GM21576 (cell line): ENCODE measurements around the gene SMG6.
"Not testable (repeated sequence)": the region's sequence is repeated elsewhere in the genome, so short reads cannot be mapped to it uniquely, and the experiment has no call there.

Experiments
- ATAC-seq: cut with Tn5 transposase; IDR thresholded peaks from one replicate; pipeline ENCODE4 v1.9.1; 2021; ENCODE audit warnings: mild to moderate bottlenecking, moderate library complexity; ENCODE audit not compliant: unreplicated experiment

Gene SMG6

DNA sequence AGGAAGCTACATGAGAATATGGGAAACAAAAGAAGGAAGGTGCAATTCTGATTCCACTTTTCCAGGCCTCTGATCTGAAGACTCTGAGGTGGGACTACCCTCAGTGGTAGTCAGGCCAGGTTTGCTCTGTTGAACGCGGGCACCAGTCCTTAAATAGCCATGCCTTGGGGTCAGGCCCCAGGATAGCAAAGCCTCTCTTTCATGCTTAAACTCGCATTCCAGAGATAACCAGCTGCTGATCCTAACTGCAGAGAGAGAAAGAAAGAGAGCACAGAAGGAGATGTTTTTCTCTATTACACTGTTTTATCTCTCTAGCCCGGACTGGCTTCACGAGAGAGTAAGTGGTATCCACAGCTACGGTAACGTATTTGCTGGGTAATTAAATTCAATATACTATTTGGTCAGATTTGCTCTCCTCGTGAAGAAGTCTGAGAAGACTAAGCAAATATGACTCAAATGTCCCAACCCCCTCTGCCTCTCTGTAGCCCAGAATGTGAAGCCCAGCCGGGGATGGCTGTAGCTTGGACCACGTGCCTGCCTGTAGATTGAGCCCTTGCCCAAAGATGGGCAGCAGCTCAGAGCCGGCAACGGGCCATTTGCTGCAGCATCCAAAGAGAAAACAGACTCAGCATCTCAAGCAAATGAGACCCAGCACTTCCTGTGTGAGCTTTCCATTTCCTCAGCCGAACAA lies 122.2 kb downstream of the SMG6 start:
- ATAC-seq, result no peak

DNA sequence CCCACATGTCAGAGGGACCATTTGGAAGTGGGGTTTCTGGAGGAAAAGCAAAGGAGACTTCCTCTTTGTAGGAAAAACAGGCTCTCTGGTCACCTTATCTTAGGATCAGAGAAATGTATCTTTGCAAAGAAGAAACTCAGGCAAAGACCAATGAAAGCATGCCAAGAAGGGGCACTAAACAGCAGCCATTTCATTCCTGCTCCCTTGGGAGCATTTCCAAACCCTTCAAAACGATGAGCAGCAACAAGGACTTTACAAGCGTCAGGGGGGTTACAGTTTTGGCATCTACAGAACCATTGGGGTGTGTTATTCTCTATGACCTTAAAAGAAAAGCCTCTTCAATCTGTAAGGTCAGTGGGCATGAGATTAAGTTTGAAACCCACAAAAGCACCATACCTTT lies 122.8 kb downstream of the SMG6 start:
- no peak for ATAC-seq

DNA sequence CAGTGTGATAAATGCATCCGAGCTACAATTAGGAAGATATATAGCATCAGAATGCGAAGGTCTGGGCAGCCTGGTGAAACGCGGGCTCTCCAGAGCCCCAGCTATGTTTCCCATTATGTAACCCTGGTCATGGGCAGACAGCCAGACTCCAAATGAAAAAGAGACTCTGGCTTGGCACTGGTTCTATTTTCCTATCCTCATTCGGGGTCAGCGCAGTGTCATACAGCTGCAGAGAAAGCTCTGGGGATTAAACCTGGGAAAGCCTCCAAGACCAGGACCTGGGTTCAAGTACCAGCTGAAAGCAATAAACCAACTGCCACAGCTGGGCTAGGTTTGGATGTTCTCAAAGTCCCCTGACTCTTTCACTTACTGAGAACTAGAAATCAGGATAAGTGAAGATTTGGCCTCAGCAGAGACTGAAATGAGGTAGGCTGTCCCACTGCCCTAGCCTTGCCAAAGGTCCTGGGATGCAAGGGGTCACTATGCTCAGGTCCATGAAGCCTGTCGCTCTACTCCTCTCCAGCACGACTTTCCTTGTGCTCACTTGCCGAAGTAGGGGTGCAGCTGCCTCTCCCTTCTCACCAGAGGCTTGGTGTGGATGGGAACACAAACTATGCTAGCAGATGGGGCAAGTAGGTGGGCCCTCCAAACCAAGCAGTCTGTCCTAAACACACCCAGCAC lies 123.8 kb downstream of the SMG6 start:
- no peak for ATAC-seq

DNA sequence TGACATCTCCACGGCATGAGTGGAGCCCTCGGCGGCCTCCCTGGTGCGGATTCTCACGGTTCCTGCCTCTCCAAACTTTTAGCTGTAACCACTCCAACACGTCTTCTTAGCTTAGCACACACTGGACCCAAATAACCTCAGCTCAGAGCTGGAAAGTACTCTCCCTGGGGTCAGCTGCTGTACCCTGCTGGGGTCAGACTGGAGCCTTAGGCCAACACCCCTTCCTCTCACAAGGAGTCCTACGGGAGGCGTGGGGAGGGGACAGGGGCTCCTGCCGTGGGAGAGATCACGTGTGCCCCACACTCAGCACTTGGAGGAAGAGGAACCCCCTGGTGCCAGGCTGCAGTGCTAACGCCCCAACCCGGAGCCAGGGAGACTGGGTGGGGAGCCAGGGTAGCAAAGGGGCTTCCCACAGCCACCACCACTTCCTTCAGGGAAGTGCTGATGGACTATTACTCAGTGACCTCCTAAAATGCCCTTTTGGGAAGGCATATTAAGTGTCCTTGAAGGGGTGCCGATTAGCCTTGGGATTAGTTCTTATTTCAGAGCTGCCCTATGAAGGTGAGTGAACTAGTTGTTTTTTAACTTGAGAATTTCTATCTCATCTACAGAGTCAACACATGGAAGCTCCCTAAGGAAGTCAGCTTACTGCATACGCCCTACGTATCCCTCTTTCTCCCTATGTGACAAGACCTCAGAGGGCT lies 124.6 kb downstream of the SMG6 start:
- no peak for ATAC-seq

DNA sequence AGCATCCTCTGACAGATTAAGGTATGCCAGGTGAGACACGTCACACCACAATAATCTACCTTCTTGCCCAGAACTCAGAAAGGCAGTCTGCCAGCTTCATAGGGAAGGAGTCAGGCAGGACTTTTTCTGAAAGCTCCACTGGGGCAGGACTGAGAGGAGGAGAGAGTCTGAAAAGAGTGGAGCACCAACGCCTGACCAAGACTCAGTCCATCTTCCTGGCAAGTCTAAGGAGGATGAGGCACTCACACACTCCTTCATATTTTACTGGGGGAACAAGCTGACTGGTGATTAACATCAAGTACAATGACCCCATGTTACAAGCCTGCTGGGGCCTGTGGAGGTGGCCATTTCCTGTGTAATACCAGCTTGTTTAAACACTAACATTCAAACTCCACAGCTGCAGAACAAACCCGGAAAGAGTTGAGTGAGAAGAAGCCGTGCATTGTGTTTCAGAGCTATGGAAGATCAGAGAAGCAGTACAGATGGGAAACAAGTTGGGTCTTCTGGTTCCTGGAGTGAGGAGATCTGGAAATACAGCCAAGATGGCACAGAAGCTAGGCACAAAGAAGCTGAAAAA lies 126.3 kb downstream of the SMG6 start:
- ATAC-seq, result no peak

DNA sequence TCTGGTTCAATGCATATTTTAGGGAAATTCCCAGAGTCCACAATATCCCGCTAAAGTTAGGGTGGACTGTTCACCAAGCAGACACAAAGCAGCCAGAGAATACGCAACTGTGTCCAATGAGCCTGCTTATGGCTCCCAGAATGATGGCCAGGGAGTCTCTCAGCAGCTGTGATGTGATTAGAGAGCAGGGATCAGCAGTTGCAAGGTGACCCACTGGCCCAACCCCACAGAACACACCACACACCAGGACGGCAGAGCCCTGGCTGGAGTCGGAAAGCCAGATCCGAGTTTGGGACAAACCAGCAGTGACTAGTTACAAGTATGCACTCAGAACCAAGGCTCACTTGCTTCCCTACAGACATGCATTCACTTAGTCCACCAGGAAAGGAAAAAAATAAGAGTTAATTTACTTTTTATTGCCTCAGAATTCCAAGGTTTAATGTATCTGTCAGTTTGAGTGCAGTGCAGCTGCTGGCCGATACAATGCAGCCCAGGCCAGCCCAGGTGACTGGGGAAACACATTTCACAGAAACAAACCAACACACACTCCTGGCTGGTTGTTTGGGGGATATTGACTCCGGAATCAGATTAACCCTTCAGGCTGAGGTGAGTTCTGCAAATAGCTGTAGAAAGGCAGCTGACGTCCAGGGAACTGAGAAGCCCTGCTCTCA lies 127.0 kb downstream of the SMG6 start:
- no peak for ATAC-seq

DNA sequence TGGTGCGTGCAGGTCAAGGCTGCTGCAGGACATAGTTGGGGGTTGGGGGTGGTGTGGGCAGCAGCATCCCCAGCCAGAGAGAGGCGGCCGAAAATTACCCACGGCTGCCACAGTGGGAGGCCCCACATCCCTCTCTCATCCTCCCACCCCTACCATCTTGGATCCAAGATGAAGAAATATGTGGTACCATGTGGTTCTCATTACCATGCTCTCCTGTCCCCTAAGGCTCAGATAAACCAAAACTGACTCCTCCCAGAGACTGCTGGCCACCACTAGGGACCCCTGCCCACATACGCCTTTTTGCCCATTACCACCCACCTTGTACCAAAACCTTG lies 128.3 kb downstream of the SMG6 start:
- ATAC-seq, result no peak

DNA sequence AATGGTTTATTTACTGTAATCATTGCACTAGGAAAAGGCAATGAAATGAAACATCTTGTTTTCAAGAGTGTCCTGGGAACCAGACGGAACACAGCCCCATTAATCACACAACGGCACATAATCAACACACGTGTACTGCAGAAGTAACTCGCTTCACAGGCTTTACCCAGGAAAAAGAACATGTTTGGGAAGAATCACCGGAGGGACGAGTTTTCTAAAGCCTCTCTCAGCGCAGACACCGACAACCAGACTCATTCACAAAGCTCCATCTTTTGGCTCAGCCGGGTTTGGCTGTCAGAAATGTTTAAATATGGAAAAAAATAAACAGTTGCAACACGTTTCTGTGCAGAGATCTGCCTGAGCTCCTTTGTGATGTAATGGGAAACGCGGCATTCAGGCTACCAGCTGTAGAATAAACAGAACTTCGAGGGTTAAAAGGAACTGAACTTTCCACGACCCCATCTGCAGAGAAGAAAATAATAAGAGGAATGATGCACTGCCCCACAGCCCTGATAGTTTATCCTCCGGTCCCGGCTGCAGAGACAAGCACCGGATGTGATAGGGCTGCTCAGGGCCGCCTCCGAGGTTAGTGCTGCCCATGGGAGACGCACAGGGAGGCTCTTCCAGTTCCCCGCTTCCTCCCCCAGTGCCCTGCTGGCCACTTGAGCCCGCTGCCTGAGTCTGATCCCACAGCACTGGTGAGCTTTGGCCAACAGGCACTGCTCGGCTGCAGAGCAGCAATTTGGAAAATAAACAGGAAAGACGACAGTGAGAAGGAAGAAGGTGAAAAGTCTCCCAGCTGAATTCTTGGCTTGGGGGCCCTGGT lies 128.9 kb downstream of the SMG6 start:
- no peak for ATAC-seq

DNA sequence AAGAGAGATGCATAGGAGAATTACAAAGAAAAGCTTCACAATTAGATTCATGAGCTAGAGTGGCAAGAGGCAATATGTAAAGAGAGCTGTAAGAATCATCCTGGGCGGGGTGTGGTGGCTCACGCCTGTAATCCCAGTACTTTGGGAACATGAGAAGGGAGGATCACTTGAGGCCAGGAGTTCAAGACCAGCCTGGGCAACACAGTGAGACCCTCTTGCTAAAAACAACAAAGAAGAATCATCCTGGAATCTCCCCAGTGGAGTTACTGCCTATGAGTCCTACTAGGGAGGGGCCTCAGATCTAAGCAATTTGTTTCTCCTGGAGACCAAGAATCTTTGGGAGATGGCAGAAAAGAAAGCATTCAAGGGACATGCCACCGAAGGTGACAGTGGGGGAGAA lies 129.6 kb downstream of the SMG6 start:
- no peak for ATAC-seq

DNA sequence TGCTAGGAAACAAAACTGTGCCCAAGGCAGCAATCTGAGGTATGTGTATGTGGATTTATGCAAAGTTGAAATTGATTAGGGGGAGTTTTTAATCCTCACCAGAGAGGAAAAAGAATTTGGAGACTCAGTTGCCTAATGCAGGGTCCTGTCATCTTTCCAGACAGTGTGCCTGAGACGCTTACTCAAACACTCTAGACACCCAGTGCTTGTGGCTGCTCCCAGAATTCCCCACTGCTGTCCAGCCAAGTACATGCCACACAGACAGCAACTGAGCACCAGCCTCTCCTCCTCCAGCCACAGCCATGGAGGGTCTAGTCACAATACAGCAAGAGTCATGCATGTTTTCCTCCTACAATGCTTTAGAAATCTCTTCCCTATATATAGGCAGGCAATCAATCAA lies 130.6 kb downstream of the SMG6 start:
- ATAC-seq, result no peak

DNA sequence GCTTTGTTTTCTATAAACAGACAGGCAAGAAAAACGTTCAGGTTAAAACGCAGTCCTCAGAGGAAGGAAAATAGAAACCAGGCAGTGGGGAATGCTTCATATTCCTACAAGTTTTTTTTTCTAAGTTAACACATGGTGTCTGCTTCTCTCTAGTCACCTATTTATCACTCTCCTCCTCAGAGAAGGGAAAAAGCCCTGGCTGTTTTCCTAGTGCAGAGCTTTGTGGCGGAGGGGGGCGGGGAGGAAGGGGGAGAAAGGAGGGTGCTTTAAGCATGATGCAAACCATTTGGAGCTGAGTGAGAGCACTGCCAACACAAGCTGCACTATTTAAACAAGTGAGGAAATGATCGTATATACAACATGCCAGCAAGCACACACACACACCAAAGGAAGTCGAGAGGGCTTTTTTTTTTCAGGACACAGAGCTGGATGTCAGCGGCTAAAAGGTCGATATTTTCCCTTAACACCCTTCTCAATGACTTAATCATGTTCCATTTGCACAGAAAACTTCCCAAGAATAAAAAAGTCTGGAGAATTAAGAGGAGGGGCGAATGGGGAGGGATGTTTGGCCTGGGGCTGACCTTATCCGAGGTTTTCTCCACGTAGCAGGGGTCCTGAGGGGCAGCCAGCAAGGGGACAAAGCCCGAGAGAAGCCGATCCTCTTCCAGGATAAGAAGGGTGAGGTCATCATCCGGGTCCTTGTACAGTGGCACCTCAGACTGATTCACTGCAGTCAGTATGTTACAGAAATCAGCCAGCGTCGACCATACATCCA lies 131.3 kb downstream of the SMG6 start:
- ATAC-seq, result no peak

DNA sequence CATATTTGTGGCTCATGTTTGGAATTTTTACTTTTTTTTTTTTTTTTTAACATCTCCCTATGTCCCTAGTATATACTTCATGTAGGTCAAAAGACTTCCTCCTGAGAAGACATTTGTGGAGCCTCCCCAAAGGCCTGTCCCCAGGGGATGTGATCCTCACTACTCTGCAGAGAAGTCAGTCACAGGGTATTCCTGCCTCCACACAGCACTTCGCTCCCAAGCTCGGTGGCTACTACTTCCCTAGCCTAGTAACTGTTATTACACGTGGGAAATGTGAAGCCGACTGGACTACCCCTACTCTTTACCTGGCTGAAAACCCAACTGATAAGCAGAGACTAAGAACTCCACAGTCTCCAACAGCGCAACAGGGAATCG lies 131.9 kb downstream of the SMG6 start:
- ATAC-seq, result no peak

DNA sequence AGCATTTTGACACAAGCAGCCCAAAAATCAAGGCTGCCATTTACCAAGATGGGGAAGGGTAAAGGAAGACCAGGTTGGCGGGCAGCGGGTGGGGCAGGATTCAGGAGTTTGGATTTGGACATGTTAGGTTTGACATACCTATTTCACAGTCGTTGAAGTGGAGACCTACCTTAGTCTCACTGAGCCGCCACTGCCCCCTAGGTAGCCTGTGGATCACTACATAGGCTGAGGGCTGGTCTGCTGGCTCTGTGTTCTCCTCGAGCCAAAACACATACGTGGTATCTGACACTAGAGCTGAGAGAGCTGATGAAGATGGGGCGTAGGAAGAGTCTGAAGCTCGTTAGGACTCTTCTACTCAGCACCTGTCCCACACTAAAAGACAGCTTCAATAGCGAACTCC lies 133.6 kb downstream of the SMG6 start:
- no peak for ATAC-seq

DNA sequence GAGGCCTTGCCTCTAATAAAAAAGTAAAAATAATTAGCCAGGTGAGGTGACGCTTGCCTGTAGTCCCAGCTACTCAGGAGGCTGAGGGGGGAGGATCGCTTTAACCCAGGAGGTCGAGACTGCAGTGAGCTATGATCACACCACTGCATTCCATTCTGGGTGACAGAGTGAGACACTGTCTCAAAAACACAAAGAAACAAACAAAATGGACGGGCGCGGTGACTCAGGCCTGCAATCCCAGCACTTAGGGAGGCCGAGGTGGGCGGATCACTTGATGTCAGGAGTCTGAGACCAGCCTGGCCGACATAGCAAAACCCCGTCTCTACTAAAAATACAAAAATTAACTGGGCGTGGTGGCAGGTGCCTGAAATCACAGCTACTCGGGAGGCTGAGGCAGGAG lies 137.9 kb downstream of the SMG6 start:
- not testable (repeated sequence) for ATAC-seq

DNA sequence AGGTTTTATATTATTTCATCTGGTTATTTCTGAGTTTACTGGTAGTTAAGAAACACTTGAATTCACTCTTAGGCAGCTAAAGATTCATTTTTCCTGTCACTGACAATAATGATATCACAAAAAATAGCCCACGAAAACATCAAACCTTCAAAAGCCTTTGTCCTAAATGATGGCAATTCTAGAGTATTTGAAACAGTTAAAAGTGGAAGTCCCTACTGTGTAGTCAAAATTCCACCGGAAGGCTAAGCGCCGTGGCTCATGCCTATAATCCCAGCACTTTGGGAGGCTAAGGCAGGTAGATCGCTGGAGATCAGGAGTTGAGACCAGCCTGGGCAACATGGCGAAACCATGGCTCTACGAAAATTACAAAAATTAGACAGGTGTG lies 145.2 kb downstream of the SMG6 start:
- no peak for ATAC-seq

DNA sequence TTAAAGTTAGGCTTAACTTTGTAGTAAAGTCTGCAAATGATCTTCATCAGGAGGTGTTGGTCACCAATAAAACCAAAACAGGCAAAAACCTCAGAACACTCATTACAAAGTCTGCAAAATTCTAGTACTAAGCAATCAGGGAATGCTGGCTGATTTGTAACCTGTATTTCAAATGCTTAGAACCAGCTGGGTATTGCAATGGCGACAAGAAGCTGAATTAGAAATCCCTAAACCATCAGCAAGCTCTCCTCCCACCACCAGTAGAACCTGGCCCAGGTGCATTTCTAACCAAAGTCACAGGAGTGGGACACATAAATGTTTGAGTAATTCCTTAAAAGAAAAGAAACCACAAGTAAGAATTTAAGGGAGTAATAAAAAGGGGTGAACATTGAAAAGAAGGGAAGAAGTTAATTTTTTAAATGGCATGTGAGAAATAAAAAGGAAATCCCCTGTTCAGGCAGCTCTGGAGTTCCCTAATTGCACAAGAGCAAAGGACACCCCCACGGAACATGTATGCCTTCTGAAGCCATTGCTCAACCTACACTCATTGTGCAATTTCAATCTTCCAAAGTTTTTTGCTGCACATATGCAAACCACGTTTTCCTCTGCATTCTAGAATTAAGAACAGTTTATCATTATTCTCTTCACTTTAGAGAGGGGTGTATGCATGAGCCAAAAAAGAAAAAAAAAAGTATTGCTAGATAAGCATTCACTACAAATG lies 145.8 kb downstream of the SMG6 start:
- no peak for ATAC-seq

DNA sequence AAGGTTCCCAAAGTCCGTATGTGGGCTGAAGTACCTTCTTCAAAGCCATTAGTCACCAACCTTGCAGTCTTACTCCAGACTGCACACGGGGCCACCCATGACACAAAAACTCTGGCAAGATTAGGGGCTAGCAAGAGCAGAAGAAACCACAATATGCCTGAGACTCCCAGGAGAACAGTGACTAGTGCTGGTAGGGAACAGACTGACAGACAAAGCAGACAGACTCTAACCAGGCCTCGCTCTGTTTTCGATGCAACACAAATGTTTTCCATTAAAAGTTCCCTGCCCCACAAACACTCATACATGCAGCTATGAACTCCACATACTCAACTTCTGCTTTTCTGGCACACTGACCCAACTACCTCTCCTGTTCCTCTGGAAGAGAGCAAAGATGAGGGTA lies 146.5 kb downstream of the SMG6 start:
- ATAC-seq, result no peak

DNA sequence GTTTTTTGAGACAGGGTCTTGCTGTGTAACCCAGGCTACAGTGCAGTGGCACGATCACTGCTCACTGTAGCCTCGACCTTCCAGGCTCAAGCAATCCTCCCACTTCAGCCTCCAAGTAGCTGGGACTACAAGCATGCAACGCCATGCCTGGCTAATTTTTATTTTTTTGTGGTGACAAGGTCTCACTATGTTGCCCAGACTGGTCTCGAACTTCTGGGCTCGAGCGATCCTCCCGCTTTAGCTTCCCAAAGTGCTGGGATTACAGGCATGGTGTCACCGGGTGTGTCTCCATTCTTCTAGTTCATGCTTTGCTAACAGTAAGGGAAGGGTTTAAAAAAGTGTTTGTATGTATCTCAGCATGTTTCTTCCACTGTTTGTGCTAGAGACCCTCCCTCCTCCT lies 146.9 kb downstream of the SMG6 start:
- no peak for ATAC-seq

DNA sequence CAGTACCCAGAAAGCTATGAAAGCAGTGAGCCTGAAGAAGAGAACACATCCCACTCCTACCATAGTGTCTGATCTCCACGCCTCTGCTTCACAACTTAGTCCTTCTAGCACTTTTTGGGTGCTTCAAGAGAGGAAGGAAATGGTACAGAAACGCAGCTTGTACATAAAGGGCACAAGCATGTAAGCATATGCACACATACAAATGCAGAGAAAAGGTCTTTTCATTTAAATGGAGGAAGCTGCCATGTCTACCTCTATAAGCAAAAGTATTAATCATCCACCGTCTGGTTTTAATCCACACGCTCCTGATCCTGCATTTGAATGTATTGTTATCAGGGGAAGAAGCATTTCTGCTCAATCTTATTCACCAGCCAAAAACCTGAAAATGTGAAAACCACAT lies 148.0 kb downstream of the SMG6 start:
- ATAC-seq, result no peak
